ENCODE results near the gene CHEK2. TPM values are rescaled to one million over a fixed set of nuclear protein-coding genes. Genes with fewer than 3 reads are reported as not detected.

Gene CHEK2
- total RNA-seq, 1 donor from 2014 or later = 6.3 TPM

DNA sequence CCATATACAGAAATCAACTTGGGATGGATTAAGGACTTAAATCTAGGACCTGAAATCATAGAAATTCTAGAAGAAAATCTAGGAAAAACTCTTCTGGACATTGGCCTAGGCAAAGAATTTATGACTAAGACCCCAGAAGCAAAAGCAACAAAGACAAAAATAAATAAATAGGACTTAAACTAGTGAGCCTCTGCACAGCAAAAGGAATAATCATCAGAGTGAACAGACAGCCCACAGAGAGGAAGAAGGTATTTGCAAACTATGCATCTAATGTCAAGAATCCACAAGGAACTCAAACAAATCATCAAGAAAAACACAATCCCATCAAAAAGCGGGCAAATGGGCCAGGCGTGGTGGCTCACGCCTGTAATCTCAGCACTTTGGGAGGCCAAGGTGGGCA lies 94.4 kb downstream of the CHEK2 start:
- DNase-seq (ENCODE audit: low read depth) = no peak
- TF ChIP-seq, protein P1, sequence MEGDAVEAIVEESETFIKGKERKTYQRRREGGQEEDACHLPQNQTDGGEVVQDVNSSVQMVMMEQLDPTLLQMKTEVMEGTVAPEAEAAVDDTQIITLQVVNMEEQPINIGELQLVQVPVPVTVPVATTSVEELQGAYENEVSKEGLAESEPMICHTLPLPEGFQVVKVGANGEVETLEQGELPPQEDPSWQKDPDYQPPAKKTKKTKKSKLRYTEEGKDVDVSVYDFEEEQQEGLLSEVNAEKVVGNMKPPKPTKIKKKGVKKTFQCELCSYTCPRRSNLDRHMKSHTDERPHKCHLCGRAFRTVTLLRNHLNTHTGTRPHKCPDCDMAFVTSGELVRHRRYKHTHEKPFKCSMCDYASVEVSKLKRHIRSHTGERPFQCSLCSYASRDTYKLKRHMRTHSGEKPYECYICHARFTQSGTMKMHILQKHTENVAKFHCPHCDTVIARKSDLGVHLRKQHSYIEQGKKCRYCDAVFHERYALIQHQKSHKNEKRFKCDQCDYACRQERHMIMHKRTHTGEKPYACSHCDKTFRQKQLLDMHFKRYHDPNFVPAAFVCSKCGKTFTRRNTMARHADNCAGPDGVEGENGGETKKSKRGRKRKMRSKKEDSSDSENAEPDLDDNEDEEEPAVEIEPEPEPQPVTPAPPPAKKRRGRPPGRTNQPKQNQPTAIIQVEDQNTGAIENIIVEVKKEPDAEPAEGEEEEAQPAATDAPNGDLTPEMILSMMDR (IDR thresholded peaks at IDR 0.05; ENCODE audit: insufficient read depth, low read length, severe bottlenecking) = no peak
- no peaks in the 10 kb centered on the region for H3K27me3 ChIP-seq (ENCODE audit: control insufficient read depth, insufficient read depth, low read length)
- no peak overlapping the region for H3K4me3 ChIP-seq (ENCODE audit: low read depth, low read length)
- FAIRE-seq = no peak
- no peaks in the 10 kb centered on the region for H3K36me3 ChIP-seq (ENCODE audit: control insufficient read depth, insufficient read depth, low read length)

DNA sequence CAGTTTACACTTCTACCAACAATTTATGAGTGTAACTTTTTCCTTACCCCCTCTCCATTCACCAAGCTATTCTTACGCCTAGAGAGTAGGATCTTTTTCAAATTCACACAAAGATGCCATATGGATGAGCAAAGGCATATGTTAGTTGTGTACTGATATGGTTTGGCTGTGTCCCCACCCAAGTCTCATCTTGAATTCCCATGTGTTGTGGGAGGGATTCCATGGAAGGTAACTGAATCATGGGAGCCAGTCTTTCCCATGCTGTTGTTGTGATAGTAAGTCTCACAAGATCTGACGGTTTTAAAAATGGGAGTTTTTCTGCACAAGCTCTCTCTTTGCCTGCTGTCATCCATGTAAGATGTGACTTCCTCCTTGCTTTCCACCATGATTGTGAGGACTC lies 102.3 kb downstream of the CHEK2 start:
- TF ChIP-seq, protein P1 (IDR thresholded peaks at IDR 0.05; ENCODE audit: insufficient read depth, low read length, severe bottlenecking) = no peak
- Histone ChIP-seq H3K27me3 (ENCODE audit: control insufficient read depth, insufficient read depth, low read length) (no peaks in the 10 kb centered on the region), H3K4me3 (ENCODE audit: low read depth, low read length) (no peak overlapping the region), H3K36me3 (ENCODE audit: control insufficient read depth, insufficient read depth, low read length) (no peaks in the 10 kb centered on the region)
- no peak for DNase-seq (ENCODE audit: low read depth)
- no peak for FAIRE-seq

Other genes with a start within 250 kb of the CHEK2 start
- 1.3 and 1.8 TPM in 2 replicates for gene TTC28, start 62.0 kb downstream of the CHEK2 start, total RNA-seq
- gene HSCB, start 219 bp upstream of the CHEK2 start, total RNA-seq = 12.5 and 24.7 TPM in 2 replicates
- 8.4 and 9.2 TPM in 2 replicates for gene CCDC117, start 30.9 kb upstream of the CHEK2 start, total RNA-seq
- gene XBP1, start 58.7 kb upstream of the CHEK2 start, total RNA-seq = 225 and 250 TPM in 2 replicates
- gene ZNRF3, start 141.8 kb upstream of the CHEK2 start, total RNA-seq = 3.4 and 3.7 TPM in 2 replicates

Measured in bronchial epithelial cell (primary cell).